ENCODE measurements around the gene LAD1. TPM values are rescaled to one million over a fixed set of nuclear protein-coding genes. Genes with fewer than 3 reads are reported as not detected.

LAD1 gene
- total RNA-seq = 244 and 293 TPM in 2 replicates

GRCh38 chr1:201399018-201399351 is at the start of gene LAD1:
Gene LAD1, minus strand, starts transcription at chr1:201399324. Its CDS starts 18 bp downstream, at chr1:201399306.

DNA sequence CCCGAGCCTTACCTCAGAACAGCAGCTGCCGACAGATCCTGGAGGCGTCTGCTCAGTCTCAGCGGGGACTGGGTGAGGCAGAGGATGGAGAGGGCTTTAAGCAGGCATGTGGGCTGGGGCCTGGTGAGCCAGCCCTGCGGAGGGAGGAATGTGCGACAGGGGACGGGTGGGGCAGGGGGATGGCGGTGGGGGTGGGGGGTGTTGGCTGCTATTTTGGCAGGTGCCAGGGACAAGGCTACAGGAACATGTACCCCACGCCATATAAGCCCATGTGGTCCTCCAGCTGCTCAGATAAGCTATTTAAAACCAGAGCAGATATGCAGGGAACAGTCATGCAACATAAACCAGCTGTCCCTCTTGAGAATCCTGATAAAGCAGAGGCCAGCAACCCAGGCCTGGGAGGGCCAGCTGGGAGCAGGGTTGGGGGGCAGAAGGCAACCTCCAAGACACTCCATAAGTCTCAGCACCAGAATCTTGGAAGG is 21.5 kb downstream of the LAD1 start, which contains the start of gene TNNT2:
Gene TNNT2, minus strand, starts transcription at position 70 of the 482 bp plus-strand sequence. CDS start 4,426 bp downstream, outside the sequence.

Other genes with a start within 250 kb of the LAD1 start
- 96.3 and 96.7 TPM in 2 replicates for gene TMEM9, start 244.8 kb downstream of the LAD1 start, total RNA-seq
- gene IGFN1, start 208.5 kb downstream of the LAD1 start, total RNA-seq = not detected in 2 replicates
- gene PKP1, start 115.8 kb downstream of the LAD1 start, total RNA-seq = 256 and 357 TPM in 2 replicates
- 1.3 and 2.6 TPM in 2 replicates for gene TNNT2, start 21.6 kb downstream of the LAD1 start, total RNA-seq
- not detected in 2 replicates for gene TNNI1, start 22.4 kb upstream of the LAD1 start, total RNA-seq
- 132 and 140 TPM in 2 replicates for gene PHLDA3, start 69.9 kb upstream of the LAD1 start, total RNA-seq
- 309 and 381 TPM in 2 replicates for gene CSRP1, start 107.8 kb upstream of the LAD1 start, total RNA-seq
- 17.7 and 37.2 TPM in 2 replicates for gene NAV1, start 139.8 kb upstream of the LAD1 start, total RNA-seq

Data from airway epithelial cell (primary cell).